HG03342 (cell line): ENCODE measurements around the gene ARHGAP18.

Experiments
- ATAC-seq: cut with Tn5 transposase; IDR thresholded peaks from one replicate; pipeline ENCODE4 v1.9.1; 2021; ENCODE audit warnings: mild to moderate bottlenecking, moderate library complexity; ENCODE audit not compliant: unreplicated experiment

ARHGAP18 gene

DNA sequence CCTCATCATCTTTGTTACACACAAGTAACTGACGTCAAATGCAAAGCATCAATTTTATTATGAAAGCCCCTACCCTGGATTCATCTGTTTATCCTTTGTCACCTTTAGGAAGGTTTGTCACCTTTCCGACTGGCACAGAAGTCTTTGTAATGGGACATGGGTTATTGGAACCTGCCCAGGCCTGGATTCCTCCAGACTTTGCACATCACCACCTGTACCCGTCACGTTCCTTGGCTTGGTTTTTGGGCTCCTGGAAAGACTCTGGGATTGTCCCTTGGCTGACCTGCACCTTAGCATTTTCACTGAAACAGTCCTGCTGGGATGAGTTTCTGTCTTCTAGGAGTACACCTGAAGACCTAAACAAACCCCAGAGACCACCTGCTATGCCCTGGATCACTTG, 15.4 kb upstream of the ARHGAP18 start:
- no peak for ATAC-seq

DNA sequence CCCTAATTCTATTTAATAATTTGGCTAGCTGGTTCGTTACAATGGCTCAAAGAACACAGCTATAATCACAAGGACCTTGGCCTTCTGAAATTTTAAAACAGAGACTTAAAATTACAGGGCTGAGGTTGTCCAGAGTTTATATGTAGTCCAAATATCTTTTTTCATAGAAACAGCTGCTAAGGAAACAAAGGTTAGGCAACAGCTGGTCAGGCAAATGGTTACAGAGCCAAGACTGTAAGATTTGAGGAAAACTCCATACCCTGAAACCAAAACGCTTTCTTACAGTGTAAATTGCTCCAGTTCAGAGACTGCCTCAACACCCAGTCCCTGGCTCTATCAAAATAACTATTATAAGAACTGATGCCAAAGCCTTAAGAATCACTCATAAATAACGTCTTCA, 9.7 kb upstream of the ARHGAP18 start:
- no peak for ATAC-seq

DNA sequence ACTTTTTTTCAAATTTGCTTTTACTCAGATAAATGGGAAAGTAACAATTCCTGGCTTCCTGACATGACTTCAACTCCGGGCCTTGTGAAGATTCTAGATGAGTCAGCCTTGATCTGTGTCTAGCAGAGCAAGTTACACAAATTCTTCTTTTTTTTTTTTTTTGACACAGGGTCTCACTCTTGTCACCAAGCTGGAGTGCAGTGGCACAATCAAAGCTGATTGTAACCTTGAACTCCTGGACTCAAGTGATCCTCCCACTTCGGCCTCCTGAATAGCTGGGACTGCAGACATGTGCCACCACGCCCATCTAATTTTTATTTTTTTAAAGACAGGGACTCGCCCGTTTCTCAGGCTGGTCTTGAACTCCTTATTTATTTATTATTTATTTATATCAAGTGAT, 7.3 kb upstream of the ARHGAP18 start:
- ATAC-seq: no peak

DNA sequence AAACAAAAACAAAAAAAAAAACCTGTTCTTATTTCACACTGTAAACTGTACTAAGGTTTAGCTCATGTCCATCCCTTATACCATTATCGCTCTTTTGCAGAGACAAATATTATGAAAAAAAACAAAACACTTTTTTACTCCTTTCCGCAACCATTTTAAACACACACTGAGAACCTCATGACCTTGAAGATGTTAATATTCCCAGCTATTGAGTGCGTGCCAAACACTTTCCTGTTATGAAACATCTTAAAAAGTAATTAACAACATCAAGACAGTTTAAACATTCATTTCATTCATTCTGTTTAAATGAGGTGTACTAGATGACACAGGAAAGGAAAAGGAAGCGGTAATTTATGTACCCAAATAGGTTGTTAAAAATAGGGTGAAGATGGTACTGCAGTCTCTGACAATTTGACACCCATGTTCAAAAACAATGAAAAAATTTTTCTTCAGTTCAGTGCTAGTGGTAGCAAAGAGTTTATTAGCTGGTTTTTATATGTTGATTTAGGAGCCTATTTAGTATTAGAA, 3.9 kb upstream of the ARHGAP18 start:
- ATAC-seq: no peak

DNA sequence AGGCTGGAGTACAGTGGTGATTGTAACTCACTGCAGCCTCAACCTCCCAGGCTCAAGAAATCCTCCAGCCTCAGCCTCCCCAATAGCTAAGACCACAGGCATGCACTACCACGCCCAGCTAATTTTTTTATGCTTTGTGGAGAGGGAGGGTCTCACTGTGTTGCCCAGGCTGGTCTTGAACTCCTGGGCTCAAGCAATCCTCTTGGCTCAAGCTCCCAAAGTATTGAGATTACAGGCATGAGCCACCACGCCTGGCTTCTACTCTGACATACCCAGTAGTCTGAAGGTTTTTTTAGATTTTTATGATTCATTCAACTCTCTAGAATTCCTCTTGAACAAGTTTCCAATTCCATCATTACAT, 1.3 kb upstream of the ARHGAP18 start:
- ATAC-seq: no peak

DNA sequence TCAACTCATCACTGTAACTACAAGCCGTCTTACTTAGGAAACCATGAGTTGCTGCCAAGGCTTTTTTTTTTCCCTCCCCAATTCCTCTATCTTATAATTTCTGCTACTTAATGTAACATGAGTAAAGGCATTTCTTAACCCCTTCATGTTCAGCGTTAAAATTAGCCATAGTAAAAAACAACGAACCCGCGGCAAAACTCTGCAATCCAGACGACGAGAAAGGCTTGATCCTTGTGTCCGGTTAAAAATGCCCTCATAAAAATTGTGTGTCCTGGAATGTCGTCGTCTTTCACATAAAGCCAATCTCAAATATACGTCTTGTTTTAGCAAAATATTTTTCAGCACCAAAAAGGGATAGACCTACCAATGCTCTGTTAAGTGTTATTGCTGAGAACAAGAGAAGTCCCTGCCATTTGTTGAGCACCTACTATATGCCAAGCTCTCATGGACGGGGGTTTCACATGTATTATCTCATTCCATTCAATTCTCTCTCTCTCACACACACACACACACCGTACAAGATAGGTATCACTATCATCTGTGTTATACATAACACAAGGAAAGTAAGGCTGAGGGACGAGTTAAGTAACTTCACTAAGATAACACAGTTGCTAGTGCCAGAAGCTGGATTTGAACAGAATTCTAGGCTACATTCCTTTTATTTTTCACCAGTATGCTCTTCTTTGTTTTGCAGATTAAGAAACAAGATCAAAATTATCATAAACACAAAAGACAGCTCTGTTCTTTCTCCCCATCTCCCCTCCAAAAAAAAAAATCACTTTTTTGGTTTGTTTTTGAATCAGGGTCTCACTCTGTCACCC, 683 bp upstream of the ARHGAP18 start:
- no peak for ATAC-seq

DNA sequence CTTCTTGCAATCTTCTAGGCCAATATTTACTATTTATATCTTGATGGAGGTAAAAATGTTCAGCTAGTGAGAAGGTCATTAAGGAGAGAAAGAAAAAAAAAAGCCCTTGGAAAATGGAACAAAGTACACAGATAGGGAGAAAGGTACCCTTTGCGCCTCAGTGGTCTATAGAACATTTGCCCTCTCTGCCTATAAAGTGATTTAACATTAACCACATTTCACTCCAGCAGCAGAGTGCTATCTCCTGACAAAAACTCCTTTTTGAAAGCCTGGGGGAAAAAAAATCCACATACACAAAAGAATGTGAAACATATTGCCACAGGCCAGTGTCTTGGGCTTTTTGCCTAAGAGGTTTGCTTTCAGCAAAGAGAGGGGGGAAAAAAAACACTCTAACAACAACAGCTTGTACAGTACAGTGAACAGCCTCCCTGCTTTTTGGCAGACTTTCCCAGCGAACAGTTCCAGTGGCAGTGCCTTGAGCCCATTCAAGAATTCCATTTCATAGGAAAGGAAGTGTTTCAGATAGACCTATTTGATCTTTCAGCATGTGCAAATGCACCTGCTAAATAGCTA, 695 bp downstream of the ARHGAP18 start:
- peak; percentile 15 for ATAC-seq

DNA sequence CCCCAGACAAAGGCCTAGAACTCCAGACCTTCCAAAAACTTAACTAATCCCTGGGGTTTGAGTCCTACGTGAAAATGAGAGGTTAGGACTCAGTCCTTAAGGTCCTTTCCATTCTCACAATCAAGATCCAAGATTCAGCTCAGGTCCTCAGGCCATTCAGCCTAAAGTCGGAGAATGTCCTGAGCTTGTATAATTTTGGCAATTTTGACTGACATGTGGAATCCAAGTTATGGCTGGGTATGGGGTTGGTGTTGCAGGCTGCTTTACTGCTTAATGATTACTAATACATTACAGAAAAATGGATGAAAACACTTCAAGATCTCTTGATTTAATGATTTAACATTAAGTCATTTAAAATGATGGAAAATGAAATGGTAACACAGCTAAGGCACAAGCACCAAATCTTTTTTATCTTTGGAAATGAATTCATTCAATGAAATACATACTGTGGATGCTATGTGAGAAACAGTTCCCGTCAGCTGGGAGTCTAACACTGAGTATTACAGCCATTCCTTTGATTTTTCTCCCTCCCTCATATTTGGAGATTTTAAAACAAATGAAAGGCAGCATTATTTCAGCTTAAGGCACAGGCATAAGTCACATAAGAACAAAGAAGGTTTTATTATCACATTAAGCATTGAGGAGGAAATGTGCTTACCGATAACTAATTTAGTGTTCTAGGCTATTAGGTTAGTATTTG, 1.3 kb downstream of the ARHGAP18 start:
- ATAC-seq: no peak

DNA sequence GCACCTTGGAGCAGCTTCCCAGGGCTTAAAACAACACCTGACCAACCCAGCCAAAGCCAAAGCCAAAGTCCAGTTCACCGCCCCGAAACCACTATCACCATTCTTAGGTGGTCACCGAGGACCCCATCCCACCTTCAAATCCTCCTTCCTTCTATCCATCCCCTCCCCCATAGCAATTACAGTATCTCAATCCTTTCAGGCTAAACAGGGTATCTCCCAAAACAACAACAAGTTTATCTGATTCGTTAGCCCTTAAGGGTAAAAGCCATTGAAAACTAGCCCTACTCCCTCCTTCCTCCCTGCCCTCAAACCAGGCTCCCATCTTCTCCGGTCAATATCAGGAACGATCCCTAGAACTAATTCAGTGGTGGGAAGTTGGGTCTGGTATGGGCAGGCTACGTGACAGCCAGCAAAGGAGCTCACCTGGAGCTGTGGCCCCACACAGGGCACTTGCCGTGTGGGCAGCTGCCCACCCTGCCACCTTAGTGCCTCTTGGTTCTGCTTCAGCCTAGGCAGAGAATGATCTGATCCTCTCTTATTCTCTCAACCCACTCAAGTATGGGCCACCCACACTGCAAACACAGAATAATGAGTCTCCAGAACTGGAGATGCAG, 2.0 kb downstream of the ARHGAP18 start:
- ATAC-seq: no peak

DNA sequence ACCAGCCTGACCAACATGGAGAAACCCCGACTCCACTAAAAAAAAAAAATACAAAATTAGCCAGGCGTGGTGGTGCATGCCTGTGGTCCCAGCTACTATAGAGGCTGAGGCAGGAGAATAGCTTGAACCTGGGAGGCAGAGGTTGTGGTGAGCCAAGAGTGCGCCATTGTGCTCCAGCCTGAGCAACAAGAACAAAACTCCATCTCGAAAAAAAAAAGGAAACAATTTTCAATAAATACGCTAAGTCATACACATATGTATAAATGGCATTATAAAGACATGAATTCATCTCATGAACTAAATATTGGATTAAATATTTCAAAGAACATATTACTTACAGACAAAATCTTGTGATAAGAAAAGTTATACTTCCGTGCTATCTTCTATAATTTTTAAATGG, 2.9 kb downstream of the ARHGAP18 start:
- no peak for ATAC-seq

DNA sequence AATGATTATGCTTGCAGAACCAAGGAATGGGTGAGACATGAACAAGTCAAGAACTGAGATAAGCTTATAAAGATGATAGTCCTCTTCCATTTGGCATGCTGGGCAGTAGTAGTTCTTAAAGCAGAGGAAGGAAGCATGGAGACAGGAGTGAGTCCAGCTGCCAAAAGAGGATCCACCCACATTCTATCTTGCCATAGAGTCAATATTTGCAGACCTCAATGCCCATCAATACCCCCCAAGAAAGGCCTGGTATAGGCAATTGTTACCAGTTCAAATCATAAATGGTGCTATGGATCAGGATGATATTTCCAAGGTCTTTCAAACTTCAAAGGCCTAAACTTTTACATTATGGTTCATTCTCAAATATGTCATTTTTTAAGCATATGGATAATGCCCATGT, 4.8 kb downstream of the ARHGAP18 start:
- no peak for ATAC-seq

DNA sequence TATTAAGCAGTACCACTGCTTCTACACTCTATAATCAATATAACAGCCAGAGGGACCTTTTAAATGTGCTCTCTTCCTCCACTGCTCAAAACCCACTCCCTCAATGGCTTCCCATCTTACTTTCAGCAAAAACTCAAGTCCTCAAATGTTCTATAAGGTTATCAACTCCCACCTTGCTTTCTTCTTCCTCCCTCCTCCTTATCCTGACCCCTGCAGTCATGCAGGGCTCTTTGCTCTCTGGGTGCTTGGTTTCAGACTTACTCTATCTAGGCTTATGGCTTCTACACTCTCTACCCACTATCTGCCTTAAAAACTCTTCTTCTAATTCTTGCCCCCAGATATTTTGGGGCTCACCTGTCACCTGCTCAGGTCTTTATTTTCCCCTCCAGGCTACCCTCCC, 5.3 kb downstream of the ARHGAP18 start:
- ATAC-seq: no peak

DNA sequence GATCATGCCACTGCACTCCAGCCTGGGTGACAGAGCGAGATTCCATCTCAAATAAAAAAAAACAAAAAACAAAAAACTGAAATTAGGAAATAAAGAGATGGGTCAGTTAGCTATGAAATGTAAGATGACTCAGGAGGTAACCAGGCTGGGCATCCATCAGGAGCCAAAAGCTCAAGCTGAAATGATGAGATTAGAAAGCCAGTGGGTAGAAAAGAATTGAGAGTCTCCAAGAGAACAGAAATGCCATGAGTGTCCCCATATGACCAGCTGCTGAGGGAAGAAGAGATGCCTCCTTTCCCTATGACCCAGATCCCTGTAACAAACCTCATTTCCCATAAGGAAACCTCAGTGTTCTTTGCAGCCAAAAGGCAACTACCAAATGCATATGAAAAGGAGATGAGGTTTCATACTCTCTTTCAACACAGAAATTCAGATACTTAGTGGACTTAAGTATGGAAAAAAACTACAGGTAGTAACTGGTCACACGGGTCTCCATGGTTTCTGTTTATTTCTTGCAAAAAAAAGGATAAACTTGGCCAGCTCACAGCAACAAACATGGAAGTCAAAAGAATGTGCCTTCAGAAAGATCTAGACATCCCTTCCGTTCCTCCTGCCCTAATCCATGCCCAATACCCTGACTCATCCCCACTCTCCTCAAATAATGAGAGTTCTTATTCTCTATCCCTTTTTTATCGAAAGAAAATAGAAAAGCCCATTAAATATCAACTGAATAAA, 8.1 kb downstream of the ARHGAP18 start:
- no peak for ATAC-seq

DNA sequence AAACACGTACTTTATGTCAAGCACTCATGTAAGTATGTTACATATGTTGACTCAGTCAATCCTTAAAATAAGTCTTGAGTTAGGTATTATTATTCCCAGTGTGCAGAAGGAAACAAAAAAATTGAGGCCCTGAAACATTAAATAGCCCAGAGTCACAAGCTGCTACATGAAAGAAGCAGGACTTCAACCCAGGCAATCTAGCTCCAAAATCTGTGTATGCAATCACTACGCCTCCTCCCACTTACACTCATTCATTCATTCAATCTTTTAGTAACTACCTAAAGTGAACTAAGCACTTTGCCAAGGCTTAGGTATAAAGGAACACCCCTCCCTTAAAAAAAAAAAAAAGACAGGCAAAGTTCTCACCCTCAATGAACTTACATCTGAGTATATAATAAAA, 9.3 kb downstream of the ARHGAP18 start:
- ATAC-seq: no peak

DNA sequence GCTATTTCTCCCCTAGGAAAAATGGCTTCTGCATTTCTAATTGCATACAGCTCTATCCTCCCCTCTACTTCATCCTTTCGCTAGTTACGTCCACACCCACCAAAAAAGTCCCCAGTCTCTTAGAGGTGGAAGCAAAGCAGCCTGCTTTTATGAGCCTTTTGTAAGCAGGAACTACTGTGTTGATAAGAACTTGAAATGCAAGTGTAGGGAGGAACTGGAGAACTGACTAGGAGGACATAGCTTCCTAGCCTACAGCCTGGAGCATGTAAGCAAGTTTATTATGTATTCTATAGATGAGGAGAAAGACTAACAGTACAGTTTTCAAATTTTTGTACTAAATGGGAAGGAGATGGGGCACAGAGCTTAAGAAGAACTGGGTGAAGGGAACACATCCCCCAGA, 10.3 kb downstream of the ARHGAP18 start:
- no peak for ATAC-seq

DNA sequence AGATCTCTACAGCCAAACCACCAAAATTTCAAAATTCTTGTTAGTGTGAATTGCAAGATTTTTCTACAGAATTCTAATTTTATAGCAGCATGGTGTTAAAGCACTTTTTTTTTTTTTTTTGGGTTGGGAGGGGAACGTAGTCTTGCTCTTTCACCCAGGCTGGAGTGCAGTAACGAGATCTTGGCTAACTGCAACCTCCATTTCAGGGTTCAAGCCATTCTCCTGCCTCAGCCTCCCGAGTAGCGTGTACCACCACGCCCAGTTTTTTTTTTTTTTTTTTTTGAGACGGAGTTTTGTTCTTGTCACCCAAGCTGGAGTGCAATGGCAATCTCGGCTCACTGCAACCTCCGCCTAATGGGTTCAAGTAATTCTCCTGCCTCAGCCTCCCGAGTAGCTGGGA, 11.5 kb downstream of the ARHGAP18 start:
- ATAC-seq: no peak

DNA sequence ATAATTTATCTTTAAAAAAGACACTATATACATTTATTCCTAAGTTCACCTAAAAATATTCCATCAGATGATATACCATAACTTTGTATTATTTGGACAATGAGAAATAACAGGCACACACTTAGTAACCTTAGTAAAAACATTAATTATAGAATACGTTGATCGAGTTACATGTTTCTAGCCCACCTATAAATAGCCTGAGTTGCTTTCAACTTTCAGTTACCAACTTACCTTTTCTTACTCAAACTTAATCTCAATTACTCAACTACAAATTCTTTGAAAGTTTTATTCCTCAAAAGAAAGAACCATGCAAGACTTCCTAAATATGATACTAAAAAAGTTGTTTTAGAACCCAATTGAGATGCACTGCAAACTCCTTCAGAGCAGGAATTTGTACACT, 12.2 kb downstream of the ARHGAP18 start:
- no peak for ATAC-seq

DNA sequence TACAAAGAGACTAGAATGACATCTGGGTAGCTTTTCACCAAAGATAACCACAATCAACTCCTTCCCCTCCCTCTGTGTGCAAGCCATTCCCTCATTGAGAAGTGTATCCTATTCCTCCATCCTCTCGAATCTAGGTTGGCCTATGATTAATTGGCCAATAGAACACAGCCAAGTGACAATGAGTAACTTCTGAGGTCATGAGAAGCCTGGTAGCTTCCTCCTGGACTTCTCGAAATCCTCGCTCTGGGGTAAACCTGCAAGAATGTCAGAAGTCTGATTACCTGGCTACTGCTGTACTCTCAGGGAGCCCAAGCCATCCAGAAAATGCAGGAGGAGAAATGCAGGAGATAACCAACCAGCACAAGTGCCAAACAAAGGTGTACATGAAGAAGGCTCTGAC, 13.1 kb downstream of the ARHGAP18 start:
- ATAC-seq: no peak

DNA sequence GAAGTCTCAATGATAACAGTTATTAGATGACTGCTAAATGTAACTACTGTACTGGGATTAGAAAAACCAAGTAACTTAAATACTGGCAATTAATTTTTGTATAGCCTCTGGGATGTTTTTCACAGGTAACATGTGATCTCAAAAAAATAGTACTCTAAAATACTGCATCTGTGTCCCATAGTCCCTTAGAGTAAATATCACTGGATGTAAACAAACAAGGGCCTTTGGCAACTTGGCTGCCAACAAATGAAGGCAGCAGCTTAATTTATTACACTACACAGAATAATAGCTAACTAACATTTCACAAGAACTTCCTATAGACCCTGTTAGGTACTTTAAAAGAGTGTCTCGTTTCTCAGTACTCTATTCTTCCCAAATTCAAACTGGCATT, 14.0 kb downstream of the ARHGAP18 start:
- no peak for ATAC-seq

DNA sequence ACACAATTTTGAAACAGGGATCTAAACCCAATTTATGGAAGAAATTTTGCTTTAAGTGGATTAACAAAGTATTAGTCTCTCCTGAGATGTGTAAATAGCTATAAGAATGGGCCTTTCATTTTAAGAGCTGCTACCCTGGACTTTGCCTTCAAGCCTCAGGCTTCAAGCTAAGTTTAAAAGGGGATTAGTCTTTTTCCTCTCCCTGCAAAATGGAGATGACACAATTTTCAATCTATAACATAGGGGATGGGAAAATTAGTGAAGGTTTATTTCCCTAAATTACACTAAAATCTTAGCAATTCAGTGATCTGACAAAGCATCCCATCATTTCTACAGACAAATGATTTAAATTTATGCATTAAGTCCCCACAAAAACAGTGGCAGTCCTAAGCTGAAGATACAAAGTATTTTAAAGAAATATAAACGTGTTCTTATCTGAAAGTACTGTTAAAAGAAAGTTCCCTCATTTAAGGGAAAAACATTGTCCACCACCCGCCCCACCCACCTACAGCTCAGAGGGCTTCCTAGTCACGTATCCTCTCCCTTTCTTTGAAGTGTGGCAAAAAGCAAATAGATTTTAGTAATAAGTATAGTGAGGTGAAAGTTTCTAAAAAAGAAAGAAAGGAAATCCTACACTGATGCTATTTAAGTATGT, 14.5 kb downstream of the ARHGAP18 start:
- ATAC-seq: peak; percentile 68
